ENCODE results near the gene TICRR. TPM values are rescaled to one million over a fixed set of nuclear protein-coding genes. Genes with fewer than 3 reads are reported as not detected.

The TICRR gene
- total RNA-seq, 1 donor from 2014 or later = 2.2 TPM

- no peaks in the 10 kb centered on the region for H3K9me3 Mint-ChIP-seq (ENCODE audit: low read depth)
- H3K36me3 Mint-ChIP-seq (ENCODE audit: low read depth) = no peaks in the 10 kb centered on the region
- no peak for DNase-seq (ENCODE audit: low spot score)
- no peak overlapping the region for H3K27ac Mint-ChIP-seq (ENCODE audit: unreplicated experiment)
- peaks cover 24% of the 10 kb centered on the region for H3K4me1 Mint-ChIP-seq (ENCODE audit: low read depth)
- no peaks in the 10 kb centered on the region for H3K27me3 Mint-ChIP-seq (ENCODE audit: low read depth)
- H3K4me3 Mint-ChIP-seq (ENCODE audit: unreplicated experiment) = no peak overlapping the region
- no peak for TF ChIP-seq CTCF (IDR thresholded peaks at IDR 0.05)
Measured at GRCh38 chr15:89660556-89660955, 85.3 kb downstream of the TICRR start.

GRCh38 chr15:89662893-89663626 lies 87.8 kb downstream of the TICRR start:
- no peaks in the 10 kb centered on the region for H3K27me3 Mint-ChIP-seq (ENCODE audit: low read depth)
- H3K4me1 Mint-ChIP-seq (ENCODE audit: low read depth) = peaks cover 21% of the 10 kb centered on the region
- DNase-seq (ENCODE audit: low spot score) = no peak
- H3K36me3 Mint-ChIP-seq (ENCODE audit: low read depth) = no peaks in the 10 kb centered on the region
- peak overlapping the region; percentile 51 for H3K4me3 Mint-ChIP-seq (ENCODE audit: unreplicated experiment)
- peak overlapping the region; percentile 92 for H3K27ac Mint-ChIP-seq (ENCODE audit: unreplicated experiment)
- H3K9me3 Mint-ChIP-seq (ENCODE audit: low read depth) = no peaks in the 10 kb centered on the region
- peak; percentile 21 for TF ChIP-seq CTCF (IDR thresholded peaks at IDR 0.05)

GRCh38 chr15:89664441-89665350 lies 89.4 kb downstream of the TICRR start:
- peaks cover 21% of the 10 kb centered on the region for H3K4me1 Mint-ChIP-seq (ENCODE audit: low read depth)
- peak overlapping the region; percentile 40 for H3K4me3 Mint-ChIP-seq (ENCODE audit: unreplicated experiment)
- no peaks in the 10 kb centered on the region for H3K9me3 Mint-ChIP-seq (ENCODE audit: low read depth)
- no peak for TF ChIP-seq CTCF (IDR thresholded peaks at IDR 0.05)
- no peak for DNase-seq (ENCODE audit: low spot score)
- peak overlapping the region; percentile 63 for H3K27ac Mint-ChIP-seq (ENCODE audit: unreplicated experiment)
- no peaks in the 10 kb centered on the region for H3K27me3 Mint-ChIP-seq (ENCODE audit: low read depth)
- no peaks in the 10 kb centered on the region for H3K36me3 Mint-ChIP-seq (ENCODE audit: low read depth)

- H3K4me3 Mint-ChIP-seq (ENCODE audit: unreplicated experiment) = peak overlapping the region; percentile 51
- H3K36me3 Mint-ChIP-seq (ENCODE audit: low read depth) = no peaks in the 10 kb centered on the region
- H3K27me3 Mint-ChIP-seq (ENCODE audit: low read depth) = no peaks in the 10 kb centered on the region
- peak overlapping the region; percentile 63 for H3K27ac Mint-ChIP-seq (ENCODE audit: unreplicated experiment)
- H3K9me3 Mint-ChIP-seq (ENCODE audit: low read depth) = no peaks in the 10 kb centered on the region
- peaks cover 21% of the 10 kb centered on the region for H3K4me1 Mint-ChIP-seq (ENCODE audit: low read depth)
- DNase-seq (ENCODE audit: low spot score) = no peak
- TF ChIP-seq CTCF (IDR thresholded peaks at IDR 0.05) = no peak
Measured at GRCh38 chr15:89665449-89666181, 90.3 kb downstream of the TICRR start.

Measured in chondrocyte (in vitro differentiated cells).